Panc1 (cell line): ENCODE measurements around the gene POLR2B.

ENCODE experiments used
- POLR2AphosphoS5 ChIP-seq: IDR thresholded peaks from 2 replicates; pipeline ENCODE4 v1.6.1; 2012; ENCODE audit warnings: mild to moderate bottlenecking, low read depth, low read length, moderate library complexity
- SIN3A ChIP-seq: IDR thresholded peaks from 2 replicates; pipeline ENCODE4 v1.6.1; 2012; ENCODE audit warnings: low read depth, mild to moderate bottlenecking, low read length, moderate library complexity, borderline replicate concordance; ENCODE audit not compliant: insufficient read depth
- TF ChIP-seq, protein P1 (sequence below): fragments of 450-650 bp; IDR thresholded peaks from 2 replicates; pipeline ENCODE4 v1.5.1; 2017; ENCODE audit warnings: mild to moderate bottlenecking
- TF ChIP-seq, protein P2 (sequence below), 2 experiments: IDR thresholded peaks; 2 replicates each; pipeline ENCODE4 v1.6.1; 2011 to 2012; ENCODE audit warnings: low read depth in 2 of 2, control low read depth in 1 of 2, low read length in 1 of 2, mild to moderate bottlenecking in 1 of 2, moderate library complexity in 1 of 2; ENCODE audit not compliant: insufficient read depth in 1 of 2

DNA sequence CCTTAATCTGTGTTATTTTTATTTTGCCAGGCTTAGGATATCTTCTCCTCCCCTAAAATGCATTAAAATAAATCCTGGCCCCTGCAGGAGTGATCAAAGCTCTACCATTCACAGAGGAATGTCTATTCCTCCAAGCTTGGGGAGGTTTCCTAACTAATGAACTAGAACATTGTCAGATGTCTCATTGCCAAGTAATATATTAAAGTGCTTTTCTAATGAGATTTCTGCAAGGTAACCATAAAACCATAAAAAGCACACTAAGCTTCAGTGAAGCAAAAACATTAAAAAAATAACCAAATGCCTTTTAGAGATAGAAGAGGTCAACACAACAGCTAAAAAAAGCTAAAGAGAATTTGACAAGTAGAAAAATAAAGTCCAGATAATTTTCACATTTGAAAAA lies 96.7 kb downstream of the POLR2B start:
- TF ChIP-seq, protein P1, sequence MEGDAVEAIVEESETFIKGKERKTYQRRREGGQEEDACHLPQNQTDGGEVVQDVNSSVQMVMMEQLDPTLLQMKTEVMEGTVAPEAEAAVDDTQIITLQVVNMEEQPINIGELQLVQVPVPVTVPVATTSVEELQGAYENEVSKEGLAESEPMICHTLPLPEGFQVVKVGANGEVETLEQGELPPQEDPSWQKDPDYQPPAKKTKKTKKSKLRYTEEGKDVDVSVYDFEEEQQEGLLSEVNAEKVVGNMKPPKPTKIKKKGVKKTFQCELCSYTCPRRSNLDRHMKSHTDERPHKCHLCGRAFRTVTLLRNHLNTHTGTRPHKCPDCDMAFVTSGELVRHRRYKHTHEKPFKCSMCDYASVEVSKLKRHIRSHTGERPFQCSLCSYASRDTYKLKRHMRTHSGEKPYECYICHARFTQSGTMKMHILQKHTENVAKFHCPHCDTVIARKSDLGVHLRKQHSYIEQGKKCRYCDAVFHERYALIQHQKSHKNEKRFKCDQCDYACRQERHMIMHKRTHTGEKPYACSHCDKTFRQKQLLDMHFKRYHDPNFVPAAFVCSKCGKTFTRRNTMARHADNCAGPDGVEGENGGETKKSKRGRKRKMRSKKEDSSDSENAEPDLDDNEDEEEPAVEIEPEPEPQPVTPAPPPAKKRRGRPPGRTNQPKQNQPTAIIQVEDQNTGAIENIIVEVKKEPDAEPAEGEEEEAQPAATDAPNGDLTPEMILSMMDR, result no peak
- TF ChIP-seq, protein P2, sequence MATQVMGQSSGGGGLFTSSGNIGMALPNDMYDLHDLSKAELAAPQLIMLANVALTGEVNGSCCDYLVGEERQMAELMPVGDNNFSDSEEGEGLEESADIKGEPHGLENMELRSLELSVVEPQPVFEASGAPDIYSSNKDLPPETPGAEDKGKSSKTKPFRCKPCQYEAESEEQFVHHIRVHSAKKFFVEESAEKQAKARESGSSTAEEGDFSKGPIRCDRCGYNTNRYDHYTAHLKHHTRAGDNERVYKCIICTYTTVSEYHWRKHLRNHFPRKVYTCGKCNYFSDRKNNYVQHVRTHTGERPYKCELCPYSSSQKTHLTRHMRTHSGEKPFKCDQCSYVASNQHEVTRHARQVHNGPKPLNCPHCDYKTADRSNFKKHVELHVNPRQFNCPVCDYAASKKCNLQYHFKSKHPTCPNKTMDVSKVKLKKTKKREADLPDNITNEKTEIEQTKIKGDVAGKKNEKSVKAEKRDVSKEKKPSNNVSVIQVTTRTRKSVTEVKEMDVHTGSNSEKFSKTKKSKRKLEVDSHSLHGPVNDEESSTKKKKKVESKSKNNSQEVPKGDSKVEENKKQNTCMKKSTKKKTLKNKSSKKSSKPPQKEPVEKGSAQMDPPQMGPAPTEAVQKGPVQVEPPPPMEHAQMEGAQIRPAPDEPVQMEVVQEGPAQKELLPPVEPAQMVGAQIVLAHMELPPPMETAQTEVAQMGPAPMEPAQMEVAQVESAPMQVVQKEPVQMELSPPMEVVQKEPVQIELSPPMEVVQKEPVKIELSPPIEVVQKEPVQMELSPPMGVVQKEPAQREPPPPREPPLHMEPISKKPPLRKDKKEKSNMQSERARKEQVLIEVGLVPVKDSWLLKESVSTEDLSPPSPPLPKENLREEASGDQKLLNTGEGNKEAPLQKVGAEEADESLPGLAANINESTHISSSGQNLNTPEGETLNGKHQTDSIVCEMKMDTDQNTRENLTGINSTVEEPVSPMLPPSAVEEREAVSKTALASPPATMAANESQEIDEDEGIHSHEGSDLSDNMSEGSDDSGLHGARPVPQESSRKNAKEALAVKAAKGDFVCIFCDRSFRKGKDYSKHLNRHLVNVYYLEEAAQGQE (IDR thresholded peaks at IDR 0.05; ENCODE audit: insufficient read depth in 1 of 2, low read depth in 2 of 2, low read length in 1 of 2), result no peak
- TF ChIP-seq POLR2AphosphoS5 (no peak), SIN3A (no peak)
